Upper lobe of left lung (tissue), 6 donors: ENCODE data around the gene SPOCK2. TPM values are rescaled to one million over a fixed set of nuclear protein-coding genes. Genes with fewer than 3 reads are reported as not detected.
"Not testable (repeated sequence)": the region's sequence is repeated elsewhere in the genome, so short reads cannot be mapped to it uniquely, and the experiment has no call there.

ENCODE experiments used
- ATAC-seq, 2 donors: fragments of 200-7000 bp; cut with Tn5 transposase; one replicate each; pipeline ENCODE4 v1.9.1; 2022; ENCODE audit warnings: mild to moderate bottlenecking in 2 of 2, moderate library complexity in 2 of 2; ENCODE audit not compliant: low FRiP score in 2 of 2
- DNase-seq, 2 donors: peaks; one replicate each; pipeline ENCODE4 v3.0.0-alpha.2; 2019 to 2020
- H3K27ac ChIP-seq, 4 donors: fragments of 200-600 bp; sonication (generic); one replicate each; pipeline ENCODE4 v1.5.1; 2016 to 2019
- H3K27me3 ChIP-seq, 4 donors: fragments of 200-600 bp; sonication (generic); one replicate each; pipeline ENCODE4 v1.5.1; 2017 to 2019
- H3K36me3 ChIP-seq, 4 donors: fragments of 200-600 bp; sonication (generic); one replicate each; pipeline ENCODE4 v1.5.1; 2016 to 2019
- H3K4me1 ChIP-seq, 4 donors: fragments of 200-600 bp; sonication (generic); one replicate each; pipeline ENCODE4 v1.5.1; 2018 to 2019
- H3K4me3 ChIP-seq, 4 donors: fragments of 200-600 bp; sonication (generic); one replicate each; pipeline ENCODE4 v1.5.1; 2017 to 2019; ENCODE audit warnings: mild to moderate bottlenecking in 2 of 4, moderate library complexity in 1 of 4
- H3K9me3 ChIP-seq, 4 donors: fragments of 200-600 bp; sonication (generic); one replicate each; pipeline ENCODE4 v1.5.1; 2018 to 2019
- CTCF ChIP-seq, 6 experiments: fragments of 450-650 bp in 4 of 6; fragments of 200-600 bp in 2 of 6; sonication (generic) in 2 of 6; IDR thresholded peaks; one replicate each; pipeline ENCODE4 v1.5.1; 2016 to 2019; ENCODE audit warnings: antibody characterized with exemption in 6 of 6
- EP300 ChIP-seq, 4 donors: sonication (generic); formaldehyde crosslinking; IDR thresholded peaks; one replicate each; pipeline ENCODE4 v1.5.1; 2017; ENCODE audit warnings: antibody characterized with exemption in 4 of 4, control low read depth in 2 of 4
- POLR2A ChIP-seq, 4 donors: fragments of 450-650 bp; IDR thresholded peaks; one replicate each; pipeline ENCODE4 v1.5.1; 2016 to 2017; ENCODE audit warnings: antibody characterized with exemption in 4 of 4, mild to moderate bottlenecking in 2 of 4
- POLR2AphosphoS5 ChIP-seq, 2 donors: sonication (generic); formaldehyde crosslinking; IDR thresholded peaks; one replicate each; pipeline ENCODE4 v1.5.1; 2017; ENCODE audit warnings: antibody characterized with exemption in 2 of 2
- WGBS, 2 donors: methylation state at CpG; one replicate each; pipeline ENCODE4 v1.1.5; 2017 to 2018; 5-methylcytosine and 5-hydroxymethylcytosine counted together
- total RNA-seq, 6 donors: library from RNA; depleted of rRNA in 4 of 6; stranded (reverse); fragments of >200 nt in 4 of 6; gene quantifications; one replicate each; pipeline versions ENCODE4 v1.1.0 to v1.2.1, GENCODE V29; 2016 to 2021
- donor health status: DM: no; HTN: no; CAD: no; lungs with moderate emphysema.
- donor health status: DM: no; HTN: yes; CAD: no; lungs with severe emphysema.

The SPOCK2 gene
- 100 to 1,000 TPM in 5 of 6 donors, 10 to 100 TPM in 1; 62.9 to 532 (median 159) TPM for total RNA-seq

GRCh38 chr10:72087969-72088888 is at the start of gene SPOCK2:
Gene SPOCK2 (minus strand): TSS chr10:72088551. CDS start chr10:72088328, 223 bp downstream.
- ATAC-seq (peak; percentile 19 to 46), DNase-seq (peak; percentile 38 to 87)
- Histone ChIP-seq H3K36me3 (peaks cover 0 to 2% (median 0%) of the 10 kb centered on the region in 4 donors), H3K9me3 (no peaks in the 10 kb centered on the region), H3K27me3 (peaks cover 0 to 17% (median 6%) of the 10 kb centered on the region in 4 donors), H3K4me1 (peaks cover 24 to 48% (median 38%) of the 10 kb centered on the region in 4 donors), H3K4me3 (peak within 1 kb of the TSS; percentile 55 to 74 (median 60)), H3K27ac (peak within 1 kb of the TSS; percentile 82 to 90 (median 87))
- WGBS, 2 donors: 4 to 15% methylated on average over 21 to 44 of the region's 65 CpGs
- TF ChIP-seq POLR2AphosphoS5 (IDR thresholded peaks at IDR 0.05): peak in 1 of 2 donors; percentile 20
- peak in 2 of 4 donors; percentile 23 to 49 for TF ChIP-seq POLR2A (IDR thresholded peaks at IDR 0.05)
- TF ChIP-seq CTCF (IDR thresholded peaks at IDR 0.05): peak in 1 of 6 experiments; percentile 8
- no peak for TF ChIP-seq EP300 (IDR thresholded peaks at IDR 0.05)

GRCh38 chr10:72137583-72137982 is 49.2 kb upstream of the SPOCK2 start:
- no peaks in the 10 kb centered on the region for H3K27me3 ChIP-seq
- H3K9me3 ChIP-seq: no peaks in the 10 kb centered on the region
- 96 to 97% methylated on average over 7 of the region's 7 CpGs for WGBS, 2 donors
- H3K4me3 ChIP-seq: no peak overlapping the region
- no peak for ATAC-seq
- H3K4me1 ChIP-seq: peaks cover 6 to 10% (median 7%) of the 10 kb centered on the region in 4 donors
- no peak for TF ChIP-seq EP300 (IDR thresholded peaks at IDR 0.05)
- no peak for TF ChIP-seq CTCF (IDR thresholded peaks at IDR 0.05)
- no peak for TF ChIP-seq POLR2AphosphoS5 (IDR thresholded peaks at IDR 0.05)
- no peak for TF ChIP-seq POLR2A (IDR thresholded peaks at IDR 0.05)
- no peak for DNase-seq
- H3K36me3 ChIP-seq: peaks cover 0 to 7% (median 2%) of the 10 kb centered on the region in 4 donors
- no peak overlapping the region for H3K27ac ChIP-seq

GRCh38 chr10:72136225-72136624 is 47.9 kb upstream of the SPOCK2 start:
- H3K9me3 ChIP-seq, H3K36me3 ChIP-seq, H3K4me3 ChIP-seq, H3K27me3 ChIP-seq, H3K27ac ChIP-seq, ATAC-seq, DNase-seq: not testable (repeated sequence)
- WGBS, 2 donors: 96 to 97% methylated on average over 10 of the region's 10 CpGs
- peaks cover 6 to 15% (median 10%) of the 10 kb centered on the region in 4 donors for H3K4me1 ChIP-seq

- no peaks in the 10 kb centered on the region for H3K27me3 ChIP-seq
- DNase-seq (no peak), ATAC-seq (no peak)
- TF ChIP-seq POLR2A (IDR thresholded peaks at IDR 0.05) (no peak), CTCF (IDR thresholded peaks at IDR 0.05) (no peak), EP300 (IDR thresholded peaks at IDR 0.05) (no peak), POLR2AphosphoS5 (IDR thresholded peaks at IDR 0.05) (no peak)
- peak overlapping the region in 1 of 4 donors; percentile 32 for H3K27ac ChIP-seq
- H3K4me1 ChIP-seq: peaks cover 6 to 15% (median 10%) of the 10 kb centered on the region in 4 donors
- H3K4me3 ChIP-seq: no peak overlapping the region
- H3K9me3 ChIP-seq: no peaks in the 10 kb centered on the region
- 70 to 75% methylated on average over 10 of the region's 10 CpGs for WGBS, 2 donors
- peaks cover 0 to 7% (median 2%) of the 10 kb centered on the region in 4 donors for H3K36me3 ChIP-seq
Measured at GRCh38 chr10:72134785-72135767, 46.7 kb upstream of the SPOCK2 start.
